ENCODE results near the gene SLIT1.

The SLIT1 gene

DNA sequence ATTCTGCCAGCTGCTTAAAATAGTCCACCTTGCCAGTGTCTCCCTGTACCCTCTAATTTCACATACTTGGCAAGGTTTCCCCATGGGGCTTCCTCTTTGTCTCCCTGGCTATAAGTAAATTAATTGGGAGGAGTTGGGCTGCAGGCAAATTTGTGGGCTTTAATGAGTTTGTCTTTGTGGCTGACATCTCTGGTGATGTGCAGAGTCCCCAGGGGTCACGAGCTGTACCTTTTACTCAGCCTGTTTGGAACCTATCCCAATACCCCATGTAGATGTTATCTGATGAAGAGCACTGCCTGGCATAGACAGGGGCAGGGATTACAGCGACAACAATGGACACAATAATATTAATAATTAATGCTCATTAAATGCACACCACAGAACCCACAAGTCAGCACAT is 132.5 kb downstream of the SLIT1 start:
- H3K27ac ChIP-seq (ENCODE audit: low read depth, low read length) = no peak overlapping the region
- H3K36me3 ChIP-seq (ENCODE audit: insufficient read depth, low read length) = no peaks in the 10 kb centered on the region
- H3K4me3 ChIP-seq (ENCODE audit: low read depth, low read length) = no peak overlapping the region
- H3K79me2 ChIP-seq (ENCODE audit: control insufficient read depth, insufficient read depth, low read length, unreplicated experiment) = no peaks in the 10 kb centered on the region
- no peaks in the 10 kb centered on the region for H3K4me1 ChIP-seq (ENCODE audit: control insufficient read depth, insufficient read depth, low read length, unreplicated experiment)
- no peak overlapping the region for H2AFZ ChIP-seq (ENCODE audit: low read length, unreplicated experiment)
- H3K27me3 ChIP-seq (ENCODE audit: insufficient read depth, low read length) = peaks cover 60% of the 10 kb centered on the region

DNA sequence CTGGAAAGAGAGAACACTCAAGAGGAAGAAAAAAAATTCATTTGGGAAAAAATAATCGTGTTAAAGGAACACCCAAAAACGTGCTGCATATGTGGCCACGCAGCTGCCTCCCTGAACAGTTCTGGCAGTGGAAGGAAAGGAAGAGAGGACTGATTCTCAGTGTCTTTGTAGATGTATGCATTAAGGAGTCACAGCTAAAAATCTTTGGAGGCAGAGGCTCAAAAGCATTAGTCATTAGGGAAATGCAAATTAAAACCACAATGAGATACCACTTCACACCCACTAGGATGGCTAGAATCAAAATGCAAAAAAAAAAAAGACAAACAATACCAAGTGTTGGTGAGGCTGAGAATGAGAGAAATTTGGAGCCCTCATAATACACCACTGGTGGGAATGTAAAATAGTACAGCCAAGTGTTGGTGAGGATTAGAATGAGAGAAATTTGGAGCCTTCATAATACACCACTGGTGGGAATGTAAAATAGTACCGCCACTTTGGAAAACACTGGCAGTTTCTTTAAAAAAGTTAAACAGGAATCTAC is 134.7 kb downstream of the SLIT1 start:
- Histone ChIP-seq H2AFZ (ENCODE audit: low read length, unreplicated experiment) (no peak overlapping the region), H3K27ac (ENCODE audit: low read depth, low read length) (no peak overlapping the region), H3K4me3 (ENCODE audit: low read depth, low read length) (no peak overlapping the region), H3K36me3 (ENCODE audit: insufficient read depth, low read length) (no peaks in the 10 kb centered on the region), H3K4me1 (ENCODE audit: control insufficient read depth, insufficient read depth, low read length, unreplicated experiment) (no peaks in the 10 kb centered on the region), H3K27me3 (ENCODE audit: insufficient read depth, low read length) (peaks cover 60% of the 10 kb centered on the region), H3K79me2 (ENCODE audit: control insufficient read depth, insufficient read depth, low read length, unreplicated experiment) (no peaks in the 10 kb centered on the region)

- no peaks in the 10 kb centered on the region for H3K79me2 ChIP-seq (ENCODE audit: control insufficient read depth, insufficient read depth, low read length, unreplicated experiment)
- no peaks in the 10 kb centered on the region for H3K4me1 ChIP-seq (ENCODE audit: control insufficient read depth, insufficient read depth, low read length, unreplicated experiment)
- H2AFZ ChIP-seq (ENCODE audit: low read length, unreplicated experiment) = no peak overlapping the region
- no peak overlapping the region for H3K4me3 ChIP-seq (ENCODE audit: low read depth, low read length)
- peaks cover 60% of the 10 kb centered on the region for H3K27me3 ChIP-seq (ENCODE audit: insufficient read depth, low read length)
- H3K36me3 ChIP-seq (ENCODE audit: insufficient read depth, low read length) = no peaks in the 10 kb centered on the region
- no peak overlapping the region for H3K27ac ChIP-seq (ENCODE audit: low read depth, low read length)
Observed at GRCh38 chr10:97050205-97050745, 135.5 kb downstream of the SLIT1 start.

GRCh38 chr10:97049670-97050069 is 136.1 kb downstream of the SLIT1 start:
- Histone ChIP-seq H3K27me3 (ENCODE audit: insufficient read depth, low read length) (peaks cover 62% of the 10 kb centered on the region), H2AFZ (ENCODE audit: low read length, unreplicated experiment) (no peak overlapping the region), H3K4me3 (ENCODE audit: low read depth, low read length) (no peak overlapping the region), H3K27ac (ENCODE audit: low read depth, low read length) (no peak overlapping the region), H3K79me2 (ENCODE audit: control insufficient read depth, insufficient read depth, low read length, unreplicated experiment) (no peaks in the 10 kb centered on the region), H3K36me3 (ENCODE audit: insufficient read depth, low read length) (no peaks in the 10 kb centered on the region), H3K4me1 (ENCODE audit: control insufficient read depth, insufficient read depth, low read length, unreplicated experiment) (no peaks in the 10 kb centered on the region)

DNA sequence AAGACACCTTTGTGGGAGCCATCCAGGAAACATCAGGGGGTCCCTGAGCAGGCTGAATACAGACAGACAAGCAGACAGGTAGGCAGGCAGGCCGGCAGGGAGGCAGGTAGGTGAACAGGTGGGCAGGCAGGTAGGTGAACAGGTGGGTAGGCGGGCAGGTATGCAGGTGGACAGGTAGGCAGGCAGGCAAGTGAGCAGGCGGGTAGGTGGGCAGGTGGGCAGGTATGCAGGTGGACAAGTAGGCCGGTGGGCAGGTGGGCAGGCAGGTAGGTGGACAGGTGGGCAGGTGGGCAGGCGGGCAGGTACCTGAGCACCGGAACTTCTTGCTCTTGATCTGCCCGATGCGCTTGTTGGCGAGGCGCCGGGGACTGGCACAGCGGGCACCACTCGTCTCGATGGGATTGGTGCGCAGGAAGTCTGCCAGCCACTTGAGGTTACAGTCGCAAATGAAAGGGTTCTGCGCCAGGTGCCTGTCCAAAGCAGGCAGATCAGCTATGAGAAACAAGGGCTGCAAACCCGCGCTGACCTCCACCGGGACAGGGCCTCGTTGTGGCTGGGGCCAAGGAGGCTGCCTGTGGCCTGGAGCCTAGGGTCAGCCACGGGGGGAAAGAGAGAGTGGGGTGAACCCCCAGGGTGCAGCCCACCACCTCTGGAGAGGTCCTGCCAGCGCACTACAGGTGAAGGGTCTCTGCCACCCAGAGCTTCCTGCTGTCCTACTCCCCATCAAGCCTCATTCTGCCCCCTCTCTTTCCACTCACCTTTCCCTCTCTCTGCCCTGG is 136.9 kb downstream of the SLIT1 start:
- Histone ChIP-seq H3K4me3 (ENCODE audit: low read depth, low read length) (no peak overlapping the region), H3K27me3 (ENCODE audit: insufficient read depth, low read length) (peaks cover 55% of the 10 kb centered on the region), H3K4me1 (ENCODE audit: control insufficient read depth, insufficient read depth, low read length, unreplicated experiment) (no peaks in the 10 kb centered on the region), H3K79me2 (ENCODE audit: control insufficient read depth, insufficient read depth, low read length, unreplicated experiment) (no peaks in the 10 kb centered on the region), H3K36me3 (ENCODE audit: insufficient read depth, low read length) (no peaks in the 10 kb centered on the region), H2AFZ (ENCODE audit: low read length, unreplicated experiment) (no peak overlapping the region), H3K27ac (ENCODE audit: low read depth, low read length) (no peak overlapping the region)

DNA sequence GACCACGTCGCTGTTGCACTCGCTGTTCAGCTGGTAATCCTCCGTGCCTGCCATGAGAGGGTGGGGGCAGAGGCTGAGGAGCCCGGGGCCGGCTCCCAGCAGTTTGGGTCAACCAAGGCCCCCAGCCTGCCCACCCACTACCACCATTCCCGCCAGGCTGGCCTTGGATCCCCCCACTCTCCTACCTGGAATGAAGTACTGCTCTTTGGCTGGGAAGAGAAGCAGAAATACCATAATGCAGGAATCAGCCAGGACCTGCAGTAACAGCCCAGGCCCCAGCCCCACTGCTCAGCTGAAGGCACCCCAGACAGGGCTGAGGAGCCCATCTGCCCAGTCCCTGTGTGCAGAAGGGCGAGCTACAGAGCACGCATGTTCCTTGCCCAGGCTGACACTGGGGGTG is 138.0 kb downstream of the SLIT1 start:
- Histone ChIP-seq H3K79me2 (ENCODE audit: control insufficient read depth, insufficient read depth, low read length, unreplicated experiment) (no peaks in the 10 kb centered on the region), H3K36me3 (ENCODE audit: insufficient read depth, low read length) (no peaks in the 10 kb centered on the region), H3K27me3 (ENCODE audit: insufficient read depth, low read length) (peaks cover 44% of the 10 kb centered on the region), H2AFZ (ENCODE audit: low read length, unreplicated experiment) (no peak overlapping the region), H3K4me1 (ENCODE audit: control insufficient read depth, insufficient read depth, low read length, unreplicated experiment) (no peaks in the 10 kb centered on the region), H3K27ac (ENCODE audit: low read depth, low read length) (no peak overlapping the region), H3K4me3 (ENCODE audit: low read depth, low read length) (no peak overlapping the region)

DNA sequence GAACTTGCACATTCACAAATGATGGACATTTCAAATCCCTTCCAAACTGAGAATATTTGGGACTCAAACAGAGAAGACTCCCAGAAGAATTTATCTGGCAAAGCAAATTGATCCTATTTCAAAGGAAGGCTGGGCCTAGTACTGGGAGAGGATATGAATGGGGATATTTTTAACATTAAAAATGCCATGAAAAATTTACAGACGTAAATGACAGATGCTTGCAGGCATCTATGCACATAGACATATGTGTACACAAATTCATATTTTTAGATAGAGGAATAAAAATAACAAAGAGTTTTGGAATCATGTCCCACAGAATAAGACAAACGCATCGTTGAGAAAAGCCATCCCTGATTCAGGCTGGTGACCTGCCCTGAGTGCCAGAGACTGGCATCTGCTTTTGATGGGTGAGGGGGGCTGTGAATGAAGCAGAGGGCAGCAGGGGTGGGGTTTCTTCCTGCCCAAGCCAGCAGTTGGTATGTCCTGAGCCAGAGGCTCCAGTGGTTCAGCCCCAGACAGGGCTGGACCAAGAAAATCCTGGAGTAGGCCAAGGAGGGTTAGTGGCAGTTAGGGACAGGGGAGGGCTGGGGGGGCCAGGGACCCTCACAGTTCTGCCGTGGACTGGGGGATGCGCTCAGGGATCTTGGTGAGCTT is 138.5 kb downstream of the SLIT1 start:
- Histone ChIP-seq H3K4me1 (ENCODE audit: control insufficient read depth, insufficient read depth, low read length, unreplicated experiment) (no peaks in the 10 kb centered on the region), H3K79me2 (ENCODE audit: control insufficient read depth, insufficient read depth, low read length, unreplicated experiment) (no peaks in the 10 kb centered on the region), H3K27me3 (ENCODE audit: insufficient read depth, low read length) (peaks cover 39% of the 10 kb centered on the region), H2AFZ (ENCODE audit: low read length, unreplicated experiment) (no peak overlapping the region), H3K4me3 (ENCODE audit: low read depth, low read length) (no peak overlapping the region), H3K36me3 (ENCODE audit: insufficient read depth, low read length) (no peaks in the 10 kb centered on the region), H3K27ac (ENCODE audit: low read depth, low read length) (no peak overlapping the region)

- no peak overlapping the region for H3K27ac ChIP-seq (ENCODE audit: low read depth, low read length)
- no peaks in the 10 kb centered on the region for H3K79me2 ChIP-seq (ENCODE audit: control insufficient read depth, insufficient read depth, low read length, unreplicated experiment)
- H3K27me3 ChIP-seq (ENCODE audit: insufficient read depth, low read length) = peaks cover 32% of the 10 kb centered on the region
- H3K4me3 ChIP-seq (ENCODE audit: low read depth, low read length) = no peak overlapping the region
- H2AFZ ChIP-seq (ENCODE audit: low read length, unreplicated experiment) = no peak overlapping the region
- no peaks in the 10 kb centered on the region for H3K4me1 ChIP-seq (ENCODE audit: control insufficient read depth, insufficient read depth, low read length, unreplicated experiment)
- no peaks in the 10 kb centered on the region for H3K36me3 ChIP-seq (ENCODE audit: insufficient read depth, low read length)
Observed at GRCh38 chr10:97046456-97047082, 139.2 kb downstream of the SLIT1 start.

- Histone ChIP-seq H3K4me3 (ENCODE audit: low read depth, low read length) (no peak overlapping the region), H3K27me3 (ENCODE audit: insufficient read depth, low read length) (peaks cover 7% of the 10 kb centered on the region; the same call in 1 of the 2 replicates), H3K36me3 (ENCODE audit: insufficient read depth, low read length) (no peaks in the 10 kb centered on the region), H3K27ac (ENCODE audit: low read depth, low read length) (no peak overlapping the region), H2AFZ (ENCODE audit: low read length, unreplicated experiment) (no peak overlapping the region), H3K4me1 (ENCODE audit: control insufficient read depth, insufficient read depth, low read length, unreplicated experiment) (no peaks in the 10 kb centered on the region), H3K79me2 (ENCODE audit: control insufficient read depth, insufficient read depth, low read length, unreplicated experiment) (no peaks in the 10 kb centered on the region)
Observed at GRCh38 chr10:97043563-97043855, 142.2 kb downstream of the SLIT1 start.

- Histone ChIP-seq H3K4me1 (ENCODE audit: control insufficient read depth, insufficient read depth, low read length, unreplicated experiment) (no peaks in the 10 kb centered on the region), H3K27ac (ENCODE audit: low read depth, low read length) (no peak overlapping the region), H3K27me3 (ENCODE audit: insufficient read depth, low read length) (peaks cover 7% of the 10 kb centered on the region; the same call in 1 of the 2 replicates), H3K79me2 (ENCODE audit: control insufficient read depth, insufficient read depth, low read length, unreplicated experiment) (no peaks in the 10 kb centered on the region), H3K4me3 (ENCODE audit: low read depth, low read length) (no peak overlapping the region), H2AFZ (ENCODE audit: low read length, unreplicated experiment) (no peak overlapping the region), H3K36me3 (ENCODE audit: insufficient read depth, low read length) (no peaks in the 10 kb centered on the region)
Observed at GRCh38 chr10:97042716-97043562, 142.8 kb downstream of the SLIT1 start.

All from ACC112 (cell line).